ENCODE data around the gene CCND2. TPM values are rescaled to one million over a fixed set of nuclear protein-coding genes. Genes with fewer than 3 reads are reported as not detected.

CCND2 gene
- polyA plus RNA-seq, 3 donors, result 3.6 to 6.8 (median 3.9) TPM

DNA sequence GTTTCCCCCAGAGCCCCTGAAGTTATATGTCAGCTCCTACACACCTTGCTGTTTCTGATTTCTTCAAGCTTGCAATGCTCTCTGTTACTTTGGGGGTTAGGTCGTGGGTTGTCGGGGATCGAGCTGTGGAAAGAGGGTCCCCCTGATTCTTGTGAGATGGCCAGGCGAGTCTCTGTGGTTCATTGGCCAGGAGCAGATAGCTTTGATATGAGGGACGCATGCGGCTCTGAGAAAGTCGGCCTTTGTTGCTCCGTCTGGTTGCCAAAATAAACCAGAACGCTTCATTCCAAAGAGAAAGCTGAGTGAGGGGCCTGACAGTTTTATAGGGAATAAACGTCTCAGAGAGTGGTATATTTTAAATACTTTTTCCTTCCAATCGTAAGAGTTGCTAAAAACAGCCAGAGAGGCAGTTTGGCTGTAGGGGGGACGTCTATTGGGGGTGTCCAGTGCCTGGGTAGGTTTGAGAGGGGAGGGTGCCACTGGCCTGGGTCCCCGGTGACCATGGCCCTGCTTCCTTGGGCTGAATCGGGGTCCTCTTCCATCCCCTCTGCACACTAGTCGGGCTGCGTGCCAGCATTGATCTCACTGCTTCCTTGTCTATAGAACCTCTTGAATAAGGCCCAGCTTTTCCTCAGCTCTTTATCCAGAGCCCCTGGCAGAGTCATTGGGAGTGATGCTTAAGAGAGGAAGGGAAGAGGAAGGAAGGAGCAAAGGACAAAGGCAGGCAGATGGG lies 18.9 kb downstream of the CCND2 start:
- H3K36me3 ChIP-seq (replicated peaks in 1 of 2; ENCODE audit: control insufficient read depth in 1 of 2, insufficient read depth in 2 of 2, low read length in 2 of 2), result peaks cover 11 to 45% of the 10 kb centered on the region in 2 donors
- DNase-seq, result no peak
- peaks cover 0 to 2% (median 0%) of the 10 kb centered on the region in 7 donors for H3K9me3 Mint-ChIP-seq
- 100% methylated on average over 6 of the region's 16 CpGs for WGBS (ENCODE audit: insufficient coverage)
- no peaks in the 10 kb centered on the region for H3K9me3 ChIP-seq (replicated peaks in 1 of 2; ENCODE audit: control insufficient read depth in 1 of 2, insufficient read depth in 1 of 2, low read length in 2 of 2)
- H3K4me2 ChIP-seq (replicated peaks; ENCODE audit: extremely low read depth, low read length, poor library complexity, severe bottlenecking), result no peak overlapping the region
- intact Hi-C loops (cut with micrococcal nuclease), result no loop called here
- TF ChIP-seq, protein P1, sequence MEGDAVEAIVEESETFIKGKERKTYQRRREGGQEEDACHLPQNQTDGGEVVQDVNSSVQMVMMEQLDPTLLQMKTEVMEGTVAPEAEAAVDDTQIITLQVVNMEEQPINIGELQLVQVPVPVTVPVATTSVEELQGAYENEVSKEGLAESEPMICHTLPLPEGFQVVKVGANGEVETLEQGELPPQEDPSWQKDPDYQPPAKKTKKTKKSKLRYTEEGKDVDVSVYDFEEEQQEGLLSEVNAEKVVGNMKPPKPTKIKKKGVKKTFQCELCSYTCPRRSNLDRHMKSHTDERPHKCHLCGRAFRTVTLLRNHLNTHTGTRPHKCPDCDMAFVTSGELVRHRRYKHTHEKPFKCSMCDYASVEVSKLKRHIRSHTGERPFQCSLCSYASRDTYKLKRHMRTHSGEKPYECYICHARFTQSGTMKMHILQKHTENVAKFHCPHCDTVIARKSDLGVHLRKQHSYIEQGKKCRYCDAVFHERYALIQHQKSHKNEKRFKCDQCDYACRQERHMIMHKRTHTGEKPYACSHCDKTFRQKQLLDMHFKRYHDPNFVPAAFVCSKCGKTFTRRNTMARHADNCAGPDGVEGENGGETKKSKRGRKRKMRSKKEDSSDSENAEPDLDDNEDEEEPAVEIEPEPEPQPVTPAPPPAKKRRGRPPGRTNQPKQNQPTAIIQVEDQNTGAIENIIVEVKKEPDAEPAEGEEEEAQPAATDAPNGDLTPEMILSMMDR (IDR thresholded peaks at IDR 0.05), result no peak
- peaks cover 0 to 2% (median 0%) of the 10 kb centered on the region in 3 donors for H3K27me3 Mint-ChIP-seq (ENCODE audit: low read depth in 3 of 3)
- peak overlapping the region in 2 of 7 donors; percentile 38 to 79 for H3K27ac Mint-ChIP-seq
- peaks cover 40 to 46% of the 10 kb centered on the region in 2 donors for H3K36me3 Mint-ChIP-seq
- no peak overlapping the region for H3K4me3 Mint-ChIP-seq
- peaks cover 30 to 40% of the 10 kb centered on the region in 2 donors for H3K4me1 ChIP-seq (ENCODE audit: control insufficient read depth in 1 of 2, insufficient read depth in 2 of 2, low read length in 2 of 2)
- peaks cover 53% of the 10 kb centered on the region for H3K4me1 Mint-ChIP-seq
- H4K20me1 ChIP-seq (ENCODE audit: insufficient read depth, low read length), result no peaks in the 10 kb centered on the region
- H3K27ac ChIP-seq (ENCODE audit: low read depth in 1 of 2, low read length in 2 of 2), result no peak overlapping the region
- H2AFZ ChIP-seq (ENCODE audit: insufficient read depth, low read depth, low read length, poor library complexity, severe bottlenecking), result no peak overlapping the region
- H3K4me3 ChIP-seq (replicated peaks in 1 of 3; ENCODE audit: low read depth in 2 of 3, low read length in 3 of 3), result no peak overlapping the region
- no peak overlapping the region for H3K9ac ChIP-seq (ENCODE audit: insufficient read depth, low read length, poor library complexity, severe bottlenecking)
- peaks cover 44% of the 10 kb centered on the region for H3K79me2 ChIP-seq (ENCODE audit: insufficient read depth, low read length)
- no peaks in the 10 kb centered on the region for H3K27me3 ChIP-seq (ENCODE audit: control insufficient read depth in 2 of 2, insufficient read depth in 2 of 2, low read length in 2 of 2)

DNA sequence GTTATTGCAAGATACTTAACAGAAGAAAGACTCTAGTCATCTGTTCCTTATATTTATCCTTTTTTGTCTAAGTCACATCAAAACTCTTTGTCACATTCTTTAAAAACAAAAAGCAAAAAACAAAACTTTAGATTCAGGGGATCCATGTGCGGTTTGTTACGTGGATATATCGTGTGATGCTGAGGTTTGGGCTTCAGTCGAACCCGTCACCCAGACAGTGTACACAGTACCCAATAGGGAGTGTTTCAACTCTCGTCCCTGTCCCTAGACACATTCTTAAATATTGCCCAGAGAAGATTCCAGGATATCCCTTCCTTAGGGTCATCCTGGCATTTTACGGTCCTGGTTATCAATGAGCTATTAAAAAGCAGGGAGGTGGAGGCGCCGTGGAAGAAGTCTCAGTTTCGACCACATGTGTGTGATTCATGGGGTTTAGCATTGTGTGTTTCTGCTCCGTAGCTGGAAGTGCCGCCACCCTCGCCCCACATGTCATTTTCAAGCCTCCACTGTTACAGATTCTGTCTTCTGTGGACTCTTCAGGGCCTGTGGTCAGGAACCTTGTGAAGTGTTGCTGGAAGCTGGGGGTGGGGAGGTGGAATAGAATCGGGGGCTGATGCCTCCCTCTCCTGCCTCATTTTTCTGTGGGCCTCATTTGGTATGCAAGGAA lies 19.9 kb downstream of the CCND2 start:
- Histone ChIP-seq H3K27ac (ENCODE audit: low read depth in 1 of 2, low read length in 2 of 2) (no peak overlapping the region), H3K9me3 (replicated peaks in 1 of 2; ENCODE audit: control insufficient read depth in 1 of 2, insufficient read depth in 1 of 2, low read length in 2 of 2) (no peaks in the 10 kb centered on the region), H3K4me3 (replicated peaks in 1 of 3; ENCODE audit: low read depth in 2 of 3, low read length in 3 of 3) (no peak overlapping the region), H3K27me3 (ENCODE audit: control insufficient read depth in 2 of 2, insufficient read depth in 2 of 2, low read length in 2 of 2) (no peaks in the 10 kb centered on the region), H3K36me3 (replicated peaks in 1 of 2; ENCODE audit: control insufficient read depth in 1 of 2, insufficient read depth in 2 of 2, low read length in 2 of 2) (peaks cover 15 to 52% of the 10 kb centered on the region in 2 donors), H3K4me1 (ENCODE audit: control insufficient read depth in 1 of 2, insufficient read depth in 2 of 2, low read length in 2 of 2) (peaks cover 21 to 30% of the 10 kb centered on the region in 2 donors), H3K79me2 (ENCODE audit: insufficient read depth, low read length) (peaks cover 40% of the 10 kb centered on the region), H4K20me1 (ENCODE audit: insufficient read depth, low read length) (no peaks in the 10 kb centered on the region), H3K9ac (ENCODE audit: insufficient read depth, low read length, poor library complexity, severe bottlenecking) (no peak overlapping the region), H3K4me2 (replicated peaks; ENCODE audit: extremely low read depth, low read length, poor library complexity, severe bottlenecking) (no peak overlapping the region), H2AFZ (ENCODE audit: insufficient read depth, low read depth, low read length, poor library complexity, severe bottlenecking) (no peak overlapping the region)
- Mint-ChIP-seq H3K27me3 (ENCODE audit: low read depth in 3 of 3) (peaks cover 0 to 2% (median 0%) of the 10 kb centered on the region in 3 donors), H3K36me3 (peaks cover 44 to 46% of the 10 kb centered on the region in 2 donors), H3K27ac (peak overlapping the region in 2 of 7 donors; percentile 7 to 33), H3K9me3 (no peaks in the 10 kb centered on the region), H3K4me1 (peaks cover 44% of the 10 kb centered on the region), H3K4me3 (peak overlapping the region in 1 of 2 donors; percentile 17)
- TF ChIP-seq, protein P1 (IDR thresholded peaks at IDR 0.05), result no peak
- 85% methylated on average over 5 of the region's 14 CpGs for WGBS (ENCODE audit: insufficient coverage)
- intact Hi-C loops (cut with micrococcal nuclease), result no loop called here
- no peak for DNase-seq
